H9 (cell line): Measurements from ENCODE around the gene HSD17B12. TPM values are rescaled to one million over a fixed set of nuclear protein-coding genes. Genes with fewer than 3 reads are reported as not detected.

Experiments
- DNase-seq: peaks from one replicate; pipeline ENCODE4 v3.0.0-alpha.2; 2017
- H2AFZ ChIP-seq: one replicate; pipeline ENCODE4 v1.6.1; 2013; ENCODE audit warnings: mild to moderate bottlenecking, low read length, control low read depth, moderate library complexity
- H2AK5ac ChIP-seq: 2 replicates; pipeline ENCODE4 v1.6.1; 2013; ENCODE audit warnings: low read length, control low read depth, mixed read lengths; ENCODE audit not compliant: insufficient read length
- H2BK120ac ChIP-seq: one replicate; pipeline ENCODE4 v1.6.1; 2013; ENCODE audit warnings: low read depth, mild to moderate bottlenecking, low read length, control low read depth, inconsistent platforms; ENCODE audit not compliant: poor library complexity, severe bottlenecking
- H2BK12ac ChIP-seq: 2 replicates; pipeline ENCODE4 v1.6.1; 2013; ENCODE audit warnings: low read length, control low read depth, mixed read lengths, low read depth; ENCODE audit not compliant: insufficient read length
- H2BK15ac ChIP-seq: 2 replicates; pipeline ENCODE4 v1.6.1; 2013; ENCODE audit warnings: low read depth, low read length, control low read depth
- H2BK20ac ChIP-seq: one replicate; pipeline ENCODE4 v1.6.1; 2013; ENCODE audit warnings: low read depth, mild to moderate bottlenecking, low read length, control low read depth, inconsistent platforms; ENCODE audit not compliant: poor library complexity, severe bottlenecking
- H2BK5ac ChIP-seq: 2 replicates; pipeline ENCODE4 v1.6.1; 2013; ENCODE audit warnings: low read length, control low read depth, mixed read lengths; ENCODE audit not compliant: insufficient read length
- H3K14ac ChIP-seq: 2 replicates; pipeline ENCODE4 v1.6.1; 2013; ENCODE audit warnings: low read length, control low read depth; ENCODE audit not compliant: insufficient read depth
- H3K18ac ChIP-seq: 2 replicates; pipeline ENCODE4 v1.6.1; 2013; ENCODE audit warnings: low read depth, mild to moderate bottlenecking, mixed read lengths, low read length, control low read depth; ENCODE audit not compliant: insufficient read length
- H3K23ac ChIP-seq: 2 replicates; pipeline ENCODE4 v1.6.1; 2013; ENCODE audit warnings: low read length, control low read depth, mixed read lengths, low read depth; ENCODE audit not compliant: insufficient read length
- H3K23me2 ChIP-seq: 2 replicates; pipeline ENCODE4 v1.6.1; 2013; ENCODE audit warnings: low read depth, mild to moderate bottlenecking, mixed read lengths, low read length, control low read depth; ENCODE audit not compliant: insufficient read length, poor library complexity, severe bottlenecking
- H3K27ac ChIP-seq: 2 replicates; pipeline ENCODE4 v1.5.1; 2013; ENCODE audit warnings: low read length, control low read depth, mixed read lengths, low read depth; ENCODE audit not compliant: insufficient read length
- H3K27me3 ChIP-seq: 2 replicates; pipeline ENCODE4 v1.6.1; 2013; ENCODE audit warnings: low read length, control low read depth, inconsistent platforms; ENCODE audit not compliant: insufficient read depth
- H3K4ac ChIP-seq: 2 replicates; pipeline ENCODE4 v1.6.1; 2013; ENCODE audit warnings: low read depth, mild to moderate bottlenecking, control low read depth, inconsistent platforms, low read length, moderate library complexity
- H3K4me1 ChIP-seq: 2 replicates; pipeline ENCODE4 v1.6.1; 2013; ENCODE audit warnings: low read length, control low read depth, inconsistent platforms; ENCODE audit not compliant: insufficient read depth
- H3K4me2 ChIP-seq: 2 replicates; pipeline ENCODE4 v1.6.1; 2013; ENCODE audit warnings: low read length, control low read depth, mixed read lengths; ENCODE audit not compliant: insufficient read length, insufficient read depth
- H3K56ac ChIP-seq: 2 replicates; pipeline ENCODE4 v1.6.1; 2013; ENCODE audit warnings: low read depth, mild to moderate bottlenecking, mixed read lengths, low read length, control low read depth; ENCODE audit not compliant: insufficient read length
- H3K79me1 ChIP-seq: 2 replicates; pipeline ENCODE4 v1.6.1; 2013; ENCODE audit warnings: low read depth, mild to moderate bottlenecking, moderate library complexity, low read length, control low read depth, inconsistent platforms; ENCODE audit not compliant: insufficient read depth, poor library complexity, severe bottlenecking
- H3K79me2 ChIP-seq: 2 replicates; pipeline ENCODE4 v1.6.1; 2013; ENCODE audit warnings: low read length, control low read depth, inconsistent platforms; ENCODE audit not compliant: insufficient read depth
- H3K9ac ChIP-seq: 2 replicates; pipeline ENCODE4 v1.6.1; 2013; ENCODE audit warnings: low read length, control low read depth, mixed read lengths; ENCODE audit not compliant: insufficient read length; ENCODE audit errors: extremely low read depth
- H3K9me3 ChIP-seq: one replicate; pipeline ENCODE4 v1.6.1; 2013; ENCODE audit warnings: low read depth, low read length, inconsistent platforms; ENCODE audit not compliant: control insufficient read depth
- H3T11ph ChIP-seq: one replicate; pipeline ENCODE4 v1.6.1; 2013; ENCODE audit warnings: mild to moderate bottlenecking, low read length, control low read depth, inconsistent platforms
- H4K20me1 ChIP-seq: one replicate; pipeline ENCODE4 v1.6.1; 2013; ENCODE audit not compliant: control insufficient read depth, insufficient read length, insufficient read depth
- H4K5ac ChIP-seq: 2 replicates; pipeline ENCODE4 v1.6.1; 2013; ENCODE audit warnings: low read depth, mild to moderate bottlenecking, mixed read lengths, low read length, control low read depth; ENCODE audit not compliant: insufficient read length
- H4K8ac ChIP-seq: replicated peaks from 2 replicates; pipeline ENCODE4 v1.6.1; 2013; ENCODE audit warnings: low read length, control low read depth, mixed read lengths, low read depth; ENCODE audit not compliant: insufficient read length
- H4K91ac ChIP-seq: 2 replicates; pipeline ENCODE4 v1.6.1; 2013; ENCODE audit warnings: low read depth, mild to moderate bottlenecking, moderate library complexity, mixed read lengths, low read length, control low read depth; ENCODE audit not compliant: insufficient read length
- H3K27ac Mint-ChIP-seq, 3 experiments: 2 replicates in 2 of 3; 3 replicates in 1 of 3; pipeline ENCODE4 v1.8.0; 2020 to 2021; ENCODE audit warnings: mixed read lengths in 3 of 3, mild to moderate bottlenecking in 1 of 3, moderate library complexity in 1 of 3
- H3K27me3 Mint-ChIP-seq: 2 replicates; pipeline ENCODE4 v1.8.0; 2021; ENCODE audit warnings: low read depth, mild to moderate bottlenecking, moderate library complexity, mixed read lengths
- H3K36me3 Mint-ChIP-seq, 3 experiments: 2 replicates in 2 of 3; 3 replicates in 1 of 3; pipeline ENCODE4 v1.8.0; 2020 to 2021; ENCODE audit warnings: low read depth in 3 of 3, mixed read lengths in 3 of 3; ENCODE audit not compliant: insufficient read depth in 1 of 3
- H3K4me1 Mint-ChIP-seq, 2 experiments: 2 replicates each; pipeline ENCODE4 v1.8.0; 2020; ENCODE audit warnings: mixed read lengths in 2 of 2
- H3K4me3 Mint-ChIP-seq, 2 experiments: 2 replicates in 1 of 2; 3 replicates in 1 of 2; pipeline ENCODE4 v1.8.0; 2020 to 2021; ENCODE audit warnings: mild to moderate bottlenecking in 2 of 2, mixed read lengths in 2 of 2, moderate library complexity in 1 of 2
- H3K9me3 Mint-ChIP-seq, 2 experiments: 2 replicates in 1 of 2; 3 replicates in 1 of 2; pipeline ENCODE4 v1.8.0; 2020; ENCODE audit warnings: mild to moderate bottlenecking in 2 of 2, mixed read lengths in 2 of 2, moderate library complexity in 1 of 2
- WGBS: extraction: QIAGEN DNeasy Blood & Tissue Kit; methylation state at CpG from one replicate; pipeline ENCODE4 v1.1.7; 2013; ENCODE audit warnings: missing lambda C conversion rate, low lambda C conversion rate, mixed read lengths; ENCODE audit not compliant: insufficient read length; ENCODE audit errors: extremely low coverage; 5-methylcytosine and 5-hydroxymethylcytosine counted together
- total RNA-seq: library from RNA; stranded (reverse); gene quantifications from 2 replicates; pipeline ENCODE4 v1.2.1, GENCODE V29; 2021
- TF ChIP-seq, protein P1 (sequence below): fragments of 200-600 bp; sonication (generic); conservative IDR thresholded peaks from 3 replicates; pipeline ENCODE4 v1.8.0; 2021; ENCODE audit warnings: antibody characterized with exemption, mild to moderate bottlenecking

Gene HSD17B12
- total RNA-seq, 1 experiment from 2014 or later, result 111 TPM

DNA sequence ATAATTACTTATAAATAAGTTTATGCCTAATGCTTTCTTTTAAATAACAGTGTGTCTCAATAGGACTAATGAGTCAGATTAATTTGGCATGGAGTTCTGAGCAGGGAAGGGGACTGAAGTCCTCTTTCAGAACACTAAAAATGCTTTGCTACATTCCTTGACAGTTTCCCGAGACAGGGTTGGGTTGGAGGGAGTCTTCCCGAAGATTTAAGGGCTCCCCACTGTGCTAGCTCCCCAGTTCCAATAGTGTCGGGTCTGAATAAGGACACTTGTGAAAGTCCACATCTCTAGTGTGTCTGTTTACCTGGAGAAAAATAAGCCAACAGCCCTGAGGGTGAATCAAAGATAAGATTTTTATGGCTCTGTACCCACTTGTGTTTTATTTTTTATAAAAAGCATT lies 41.8 kb upstream of the HSD17B12 start:
- WGBS, result no CpG with 5 or more reads among the region's 3 CpGs
- Histone ChIP-seq H3K23ac (no peak overlapping the region), H3K4me1 (no peaks in the 10 kb centered on the region; the same call in 1 of the 2 replicates), H2AK5ac (no peak overlapping the region), H4K5ac (no peak overlapping the region), H2BK12ac (no peak overlapping the region), H3K79me1 (no peaks in the 10 kb centered on the region), H4K91ac (no peak overlapping the region), H3K27ac (no peak overlapping the region), H4K8ac (no peak overlapping the region), H3K14ac (no peak overlapping the region), H2BK120ac (no peak overlapping the region), H3K9me3 (no peaks in the 10 kb centered on the region), H3K4ac (no peak overlapping the region), H2BK20ac (no peak overlapping the region), H3T11ph (no peak overlapping the region), H2AFZ (no peak overlapping the region), H3K4me2 (no peak overlapping the region), H3K79me2 (no peaks in the 10 kb centered on the region), H3K9ac (no peak overlapping the region), H3K18ac (no peak overlapping the region), H3K27me3 (no peaks in the 10 kb centered on the region), H2BK15ac (no peak overlapping the region), H3K23me2 (no peaks in the 10 kb centered on the region), H2BK5ac (no peak overlapping the region), H4K20me1 (no peaks in the 10 kb centered on the region), H3K56ac (no peak overlapping the region)
- TF ChIP-seq, protein P1, sequence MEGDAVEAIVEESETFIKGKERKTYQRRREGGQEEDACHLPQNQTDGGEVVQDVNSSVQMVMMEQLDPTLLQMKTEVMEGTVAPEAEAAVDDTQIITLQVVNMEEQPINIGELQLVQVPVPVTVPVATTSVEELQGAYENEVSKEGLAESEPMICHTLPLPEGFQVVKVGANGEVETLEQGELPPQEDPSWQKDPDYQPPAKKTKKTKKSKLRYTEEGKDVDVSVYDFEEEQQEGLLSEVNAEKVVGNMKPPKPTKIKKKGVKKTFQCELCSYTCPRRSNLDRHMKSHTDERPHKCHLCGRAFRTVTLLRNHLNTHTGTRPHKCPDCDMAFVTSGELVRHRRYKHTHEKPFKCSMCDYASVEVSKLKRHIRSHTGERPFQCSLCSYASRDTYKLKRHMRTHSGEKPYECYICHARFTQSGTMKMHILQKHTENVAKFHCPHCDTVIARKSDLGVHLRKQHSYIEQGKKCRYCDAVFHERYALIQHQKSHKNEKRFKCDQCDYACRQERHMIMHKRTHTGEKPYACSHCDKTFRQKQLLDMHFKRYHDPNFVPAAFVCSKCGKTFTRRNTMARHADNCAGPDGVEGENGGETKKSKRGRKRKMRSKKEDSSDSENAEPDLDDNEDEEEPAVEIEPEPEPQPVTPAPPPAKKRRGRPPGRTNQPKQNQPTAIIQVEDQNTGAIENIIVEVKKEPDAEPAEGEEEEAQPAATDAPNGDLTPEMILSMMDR, result no peak
- H3K4me1 Mint-ChIP-seq, result peaks cover 22 to 26% of the 10 kb centered on the region in 2 experiments
- H3K27me3 Mint-ChIP-seq, result peaks cover 19% of the 10 kb centered on the region
- no peak overlapping the region for H3K27ac Mint-ChIP-seq
- DNase-seq, result no peak
- H3K36me3 Mint-ChIP-seq, result no peaks in the 10 kb centered on the region
- no peaks in the 10 kb centered on the region for H3K9me3 Mint-ChIP-seq
- H3K4me3 Mint-ChIP-seq, result no peak overlapping the region
